ENCODE results near the gene FUT9. TPM values are rescaled to one million over a fixed set of nuclear protein-coding genes. Genes with fewer than 3 reads are reported as not detected.

Gene FUT9
- total RNA-seq, 4 donors from 2014 or later: 0.07 TPM; not detected in 3

DNA sequence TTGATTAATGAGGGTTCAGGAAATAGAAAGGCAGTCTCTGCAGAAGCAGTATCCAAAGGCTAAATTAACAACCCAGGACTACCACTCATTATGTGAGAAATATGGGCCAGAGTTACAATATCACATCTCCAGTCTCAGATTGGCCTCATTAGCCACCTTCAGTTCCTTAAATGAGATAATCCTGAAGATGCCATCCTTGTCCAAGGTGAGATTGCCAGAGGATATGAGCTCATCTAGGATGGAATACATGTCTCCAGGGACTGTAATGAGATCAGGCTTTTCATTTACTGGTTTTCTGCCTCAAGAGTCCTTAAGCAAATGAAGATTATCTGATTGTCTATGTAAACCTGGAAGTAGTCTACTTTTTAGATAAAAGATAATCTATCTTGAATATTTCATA lies 196.3 kb downstream of the FUT9 start:
- Histone ChIP-seq H3K27me3 (no peaks in the 10 kb centered on the region), H3K4me1 (no peaks in the 10 kb centered on the region), H3K36me3 (no peaks in the 10 kb centered on the region), H3K4me3 (no peak overlapping the region), H3K9me3 (no peaks in the 10 kb centered on the region), H3K27ac (no peak overlapping the region)
- no peak for TF ChIP-seq POLR2A (IDR thresholded peaks at IDR 0.05)
- TF ChIP-seq CTCF (IDR thresholded peaks at IDR 0.05): no peak
- DNase-seq: no peak
- intact Hi-C loops (cut with DNase I; ENCODE audit: low total_unique reads): no loop called here

DNA sequence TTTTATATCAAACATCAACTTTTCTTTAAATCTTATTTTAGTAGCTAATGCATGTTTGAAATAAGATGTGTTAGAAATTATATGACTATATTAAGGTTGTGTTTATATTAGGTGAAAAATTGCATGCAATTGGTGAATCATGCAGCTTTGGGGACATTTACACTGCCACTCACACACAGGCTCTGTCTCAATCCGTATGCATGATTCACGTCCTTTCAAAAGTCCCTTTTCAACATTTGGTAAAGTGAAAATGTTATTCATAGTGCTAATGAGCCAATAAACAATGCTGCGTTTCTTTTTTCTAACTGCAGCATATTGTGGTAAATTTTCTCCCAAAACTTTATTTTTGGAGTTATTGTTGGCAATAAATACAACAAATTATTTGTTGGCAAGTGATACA lies 198.0 kb downstream of the FUT9 start:
- H3K4me1 ChIP-seq: no peaks in the 10 kb centered on the region
- H3K4me3 ChIP-seq: no peak overlapping the region
- no peak overlapping the region for H3K27ac ChIP-seq
- intact Hi-C loops (cut with DNase I; ENCODE audit: low total_unique reads): no loop called here
- TF ChIP-seq CTCF (IDR thresholded peaks at IDR 0.05) (no peak), POLR2A (IDR thresholded peaks at IDR 0.05) (no peak)
- no peaks in the 10 kb centered on the region for H3K9me3 ChIP-seq
- H3K27me3 ChIP-seq: no peaks in the 10 kb centered on the region
- no peak for DNase-seq
- H3K36me3 ChIP-seq: no peaks in the 10 kb centered on the region

GRCh38 chr6:96223695-96224094 lies 207.9 kb downstream of the FUT9 start:
- Histone ChIP-seq H3K27ac (no peak overlapping the region), H3K36me3 (no peaks in the 10 kb centered on the region), H3K9me3 (no peaks in the 10 kb centered on the region), H3K4me1 (no peaks in the 10 kb centered on the region), H3K4me3 (no peak overlapping the region), H3K27me3 (no peaks in the 10 kb centered on the region)
- intact Hi-C loops (cut with DNase I; ENCODE audit: low total_unique reads): no loop called here
- DNase-seq: no peak
- TF ChIP-seq CTCF (IDR thresholded peaks at IDR 0.05): no peak
- no peak for TF ChIP-seq POLR2A (IDR thresholded peaks at IDR 0.05)

- no peaks in the 10 kb centered on the region for H3K27me3 ChIP-seq
- intact Hi-C loops (cut with DNase I; ENCODE audit: low total_unique reads): no loop called here
- no peak overlapping the region for H3K27ac ChIP-seq
- TF ChIP-seq CTCF (IDR thresholded peaks at IDR 0.05) (no peak), POLR2A (IDR thresholded peaks at IDR 0.05) (no peak)
- H3K36me3 ChIP-seq: no peaks in the 10 kb centered on the region
- H3K4me3 ChIP-seq: no peak overlapping the region
- no peaks in the 10 kb centered on the region for H3K4me1 ChIP-seq
- H3K9me3 ChIP-seq: no peaks in the 10 kb centered on the region
- no peak for DNase-seq
Observed at GRCh38 chr6:96227135-96227534, 211.4 kb downstream of the FUT9 start.

- no peak for TF ChIP-seq CTCF (IDR thresholded peaks at IDR 0.05)
- no peak for TF ChIP-seq POLR2A (IDR thresholded peaks at IDR 0.05)
- Histone ChIP-seq H3K27me3 (no peaks in the 10 kb centered on the region), H3K4me1 (no peaks in the 10 kb centered on the region), H3K36me3 (no peaks in the 10 kb centered on the region), H3K9me3 (no peaks in the 10 kb centered on the region), H3K27ac (no peak overlapping the region), H3K4me3 (no peak overlapping the region)
- intact Hi-C loops (cut with DNase I; ENCODE audit: low total_unique reads): no loop called here
- DNase-seq: no peak
Observed at GRCh38 chr6:96234444-96234843, 218.7 kb downstream of the FUT9 start.
